Adipocyte (in vitro differentiated cells): ENCODE results near the gene FBXO10.

ENCODE experiments used
- DNase-seq: peaks from one replicate; pipeline ENCODE4 v3.0.0-alpha.2; 2015; ENCODE audit warnings: low read depth
- H3K27me3 ChIP-seq: replicated peaks from 2 replicates; pipeline ENCODE4 v1.7.0; 2013; ENCODE audit warnings: mild to moderate bottlenecking, low read length, moderate library complexity; ENCODE audit not compliant: control insufficient read depth, insufficient read depth
- H3K36me3 ChIP-seq: 2 replicates; pipeline ENCODE4 v1.7.0; 2013; ENCODE audit warnings: low read length, mild to moderate bottlenecking, moderate library complexity; ENCODE audit not compliant: control insufficient read depth, insufficient read depth, severe bottlenecking
- H3K4me1 ChIP-seq: 2 replicates; pipeline ENCODE4 v1.7.0; 2013; ENCODE audit warnings: mild to moderate bottlenecking, low read length, moderate library complexity; ENCODE audit not compliant: control insufficient read depth, insufficient read depth
- H3K4me3 ChIP-seq: 2 replicates; pipeline ENCODE4 v1.7.0; 2013; ENCODE audit warnings: mild to moderate bottlenecking, low read length, moderate library complexity
- H3K9ac ChIP-seq: 2 replicates; pipeline ENCODE4 v1.7.0; 2013; ENCODE audit warnings: mild to moderate bottlenecking, low read length, moderate library complexity
- H3K9me3 ChIP-seq: 2 replicates; pipeline ENCODE4 v1.7.0; 2013; ENCODE audit warnings: mild to moderate bottlenecking, low read length, moderate library complexity; ENCODE audit not compliant: control insufficient read depth

FBXO10 gene

GRCh38 chr9:37575921-37576721, at the start of gene FBXO10:
Gene FBXO10, minus strand, starts transcription at chr9:37576380. Its CDS starts 34,612 bp downstream, at chr9:37541768.
- DNase-seq = peak; percentile 90
- H3K4me1 ChIP-seq = peaks cover 37% of the 10 kb centered on the region
- H3K4me3 ChIP-seq = peak within 1 kb of the TSS; percentile 86
- no peaks in the 10 kb centered on the region for H3K27me3 ChIP-seq
- no peaks in the 10 kb centered on the region for H3K9me3 ChIP-seq
- peaks cover 9% of the 10 kb centered on the region for H3K36me3 ChIP-seq
- peak within 1 kb of the TSS; percentile 92 for H3K9ac ChIP-seq

- Histone ChIP-seq H3K27me3 (no peaks in the 10 kb centered on the region), H3K4me1 (peaks cover 31% of the 10 kb centered on the region), H3K36me3 (no peaks in the 10 kb centered on the region), H3K9me3 (no peaks in the 10 kb centered on the region), H3K9ac (no peak overlapping the region), H3K4me3 (no peak overlapping the region)
- no peak for DNase-seq
These were observed 49.6 kb upstream of the FBXO10 start for GRCh38 chr9:37625758-37626147.

- Histone ChIP-seq H3K4me3 (no peak overlapping the region), H3K27me3 (no peaks in the 10 kb centered on the region), H3K36me3 (no peaks in the 10 kb centered on the region), H3K4me1 (peaks cover 31% of the 10 kb centered on the region), H3K9ac (no peak overlapping the region), H3K9me3 (no peaks in the 10 kb centered on the region)
- no peak for DNase-seq
These were observed 49.0 kb upstream of the FBXO10 start for GRCh38 chr9:37625036-37625757.

GRCh38 chr9:37624073-37624472, 47.9 kb upstream of the FBXO10 start:
- Histone ChIP-seq H3K36me3 (no peaks in the 10 kb centered on the region), H3K4me1 (peaks cover 34% of the 10 kb centered on the region), H3K9ac (no peak overlapping the region), H3K9me3 (no peaks in the 10 kb centered on the region), H3K4me3 (no peak overlapping the region), H3K27me3 (no peaks in the 10 kb centered on the region)
- no peak for DNase-seq

GRCh38 chr9:37623267-37623666, 47.1 kb upstream of the FBXO10 start:
- no peak overlapping the region for H3K4me3 ChIP-seq
- H3K4me1 ChIP-seq = peaks cover 41% of the 10 kb centered on the region
- DNase-seq = no peak
- H3K36me3 ChIP-seq = no peaks in the 10 kb centered on the region
- H3K27me3 ChIP-seq = no peaks in the 10 kb centered on the region
- no peak overlapping the region for H3K9ac ChIP-seq
- no peaks in the 10 kb centered on the region for H3K9me3 ChIP-seq

GRCh38 chr9:37622462-37622861, 46.3 kb upstream of the FBXO10 start:
- Histone ChIP-seq H3K36me3 (no peaks in the 10 kb centered on the region), H3K9ac (no peak overlapping the region), H3K4me3 (no peak overlapping the region), H3K9me3 (no peaks in the 10 kb centered on the region), H3K27me3 (no peaks in the 10 kb centered on the region), H3K4me1 (peaks cover 47% of the 10 kb centered on the region)
- peak; percentile 53 for DNase-seq

- no peak overlapping the region for H3K4me3 ChIP-seq
- no peaks in the 10 kb centered on the region for H3K9me3 ChIP-seq
- H3K27me3 ChIP-seq = no peaks in the 10 kb centered on the region
- H3K36me3 ChIP-seq = no peaks in the 10 kb centered on the region
- H3K9ac ChIP-seq = peak overlapping the region; percentile 41
- peaks cover 47% of the 10 kb centered on the region for H3K4me1 ChIP-seq
- DNase-seq = no peak
These were observed 45.3 kb upstream of the FBXO10 start for GRCh38 chr9:37621273-37622121.

- H3K9me3 ChIP-seq = no peaks in the 10 kb centered on the region
- no peak overlapping the region for H3K4me3 ChIP-seq
- H3K36me3 ChIP-seq = no peaks in the 10 kb centered on the region
- no peak for DNase-seq
- H3K27me3 ChIP-seq = no peaks in the 10 kb centered on the region
- H3K9ac ChIP-seq = no peak overlapping the region
- H3K4me1 ChIP-seq = peaks cover 47% of the 10 kb centered on the region
These were observed 44.2 kb upstream of the FBXO10 start for GRCh38 chr9:37620396-37620795.

GRCh38 chr9:37619806-37620205, 43.6 kb upstream of the FBXO10 start:
- H3K4me3 ChIP-seq = no peak overlapping the region
- no peak overlapping the region for H3K9ac ChIP-seq
- H3K27me3 ChIP-seq = no peaks in the 10 kb centered on the region
- no peaks in the 10 kb centered on the region for H3K36me3 ChIP-seq
- no peak for DNase-seq
- peaks cover 47% of the 10 kb centered on the region for H3K4me1 ChIP-seq
- no peaks in the 10 kb centered on the region for H3K9me3 ChIP-seq

GRCh38 chr9:37618817-37619216, 42.6 kb upstream of the FBXO10 start:
- Histone ChIP-seq H3K9me3 (no peaks in the 10 kb centered on the region), H3K36me3 (no peaks in the 10 kb centered on the region), H3K9ac (no peak overlapping the region), H3K4me3 (no peak overlapping the region), H3K27me3 (no peaks in the 10 kb centered on the region), H3K4me1 (peaks cover 47% of the 10 kb centered on the region)
- DNase-seq = peak; percentile 29

GRCh38 chr9:37617832-37618231, 41.7 kb upstream of the FBXO10 start:
- H3K27me3 ChIP-seq = no peaks in the 10 kb centered on the region
- no peaks in the 10 kb centered on the region for H3K36me3 ChIP-seq
- peaks cover 43% of the 10 kb centered on the region for H3K4me1 ChIP-seq
- DNase-seq = peak; percentile 12
- no peaks in the 10 kb centered on the region for H3K9me3 ChIP-seq
- no peak overlapping the region for H3K4me3 ChIP-seq
- peak overlapping the region; percentile 1 for H3K9ac ChIP-seq
